UCSD-AML1 (cell line): ENCODE measurements around the gene TTLL5.

Experiments used
- DNase-seq: peaks from one replicate; lab custom pipeline; 2025; ENCODE audit not compliant: unreplicated experiment; lab: John Stamatoyannopoulos, UW

Gene TTLL5

GRCh38 chr14:75660630-75661498, at the start of gene TTLL5, which contains the start of gene ERG28:
TSS of gene TTLL5 (plus strand) at chr14:75661246. CDS start at chr14:75663150, 1,904 bp downstream.
TSS of gene ERG28 (minus strand) at chr14:75660876. CDS start at chr14:75657502, 3,374 bp downstream.
- DNase-seq, result peak; percentile 99

GRCh38 chr14:75612157-75612556, 48.9 kb upstream of the TTLL5 start:
- no peak for DNase-seq

GRCh38 chr14:75614179-75614578, 46.9 kb upstream of the TTLL5 start:
- no peak for DNase-seq

GRCh38 chr14:75615200-75615599, 45.8 kb upstream of the TTLL5 start:
- DNase-seq, result peak; percentile 28

GRCh38 chr14:75619548-75619947, 41.5 kb upstream of the TTLL5 start:
- no peak for DNase-seq

- DNase-seq, result no peak
These were observed 36.0 kb upstream of the TTLL5 start for GRCh38 chr14:75625034-75625433.

- DNase-seq, result no peak
These were observed 34.6 kb upstream of the TTLL5 start for GRCh38 chr14:75626396-75626795.

GRCh38 chr14:75626863-75627262, 34.2 kb upstream of the TTLL5 start:
- DNase-seq, result no peak

GRCh38 chr14:75627406-75627805, 33.6 kb upstream of the TTLL5 start:
- no peak for DNase-seq

GRCh38 chr14:75628816-75629215, 32.2 kb upstream of the TTLL5 start:
- no peak for DNase-seq

GRCh38 chr14:75630695-75631452, 30.2 kb upstream of the TTLL5 start:
- DNase-seq, result no peak

- no peak for DNase-seq
These were observed 29.6 kb upstream of the TTLL5 start for GRCh38 chr14:75631453-75631831.

GRCh38 chr14:75634848-75635247, 26.2 kb upstream of the TTLL5 start:
- DNase-seq, result no peak

GRCh38 chr14:75636100-75636692, 24.9 kb upstream of the TTLL5 start:
- DNase-seq, result no peak

- no peak for DNase-seq
These were observed 20.2 kb upstream of the TTLL5 start for GRCh38 chr14:75640876-75641275.

GRCh38 chr14:75643985-75644384, 17.1 kb upstream of the TTLL5 start:
- DNase-seq, result no peak

- DNase-seq, result no peak
These were observed 16.0 kb upstream of the TTLL5 start for GRCh38 chr14:75645056-75645455.

- DNase-seq, result no peak
These were observed 14.3 kb upstream of the TTLL5 start for GRCh38 chr14:75646762-75647161.

GRCh38 chr14:75647640-75648039, 13.4 kb upstream of the TTLL5 start:
- no peak for DNase-seq

- no peak for DNase-seq
These were observed 12.8 kb upstream of the TTLL5 start for GRCh38 chr14:75648066-75648838.

GRCh38 chr14:75649337-75649736, 11.7 kb upstream of the TTLL5 start:
- DNase-seq, result no peak
